Measurements from ENCODE around the gene ABCB7. TPM values are rescaled to one million over a fixed set of nuclear protein-coding genes. Genes with fewer than 3 reads are reported as not detected.
"Not testable (repeated sequence)": the region's sequence is repeated elsewhere in the genome, so short reads cannot be mapped to it uniquely, and the experiment has no call there.

ABCB7 gene
- polyA plus RNA-seq, 10 donors: 17.0 to 25.9 (median 21.0) TPM

DNA sequence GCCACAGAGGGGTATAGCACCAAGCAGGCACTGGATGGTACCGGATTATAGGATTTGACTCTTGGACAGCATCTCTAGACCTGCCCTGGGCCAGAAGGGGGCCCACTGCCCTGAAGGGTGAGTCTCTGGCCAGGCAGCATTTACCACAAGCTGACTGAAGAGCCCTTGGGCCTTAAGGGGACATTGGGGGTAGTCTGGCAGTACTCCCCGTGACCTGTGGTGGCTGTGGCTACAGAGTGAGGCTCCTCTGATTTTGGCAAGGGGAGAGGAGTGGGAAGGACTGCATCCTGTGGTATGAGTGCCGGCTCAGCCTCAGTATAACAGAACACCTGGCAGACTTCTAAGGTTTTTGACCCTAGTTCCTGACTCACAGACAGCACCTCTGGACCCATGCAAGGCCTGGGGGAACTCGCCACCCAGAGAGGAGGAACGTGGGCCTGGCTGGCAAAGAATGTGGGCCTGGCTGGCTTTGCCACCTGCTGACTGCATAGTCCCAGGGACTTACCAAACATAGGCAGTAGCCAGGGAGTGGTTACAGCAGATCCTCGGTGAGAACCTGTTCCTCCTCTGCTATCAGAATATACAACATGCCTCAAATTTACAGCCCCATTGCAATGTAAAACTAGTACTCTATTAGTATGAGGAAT lies 48.1 kb downstream of the ABCB7 start:
- no peak for DNase-seq

DNA sequence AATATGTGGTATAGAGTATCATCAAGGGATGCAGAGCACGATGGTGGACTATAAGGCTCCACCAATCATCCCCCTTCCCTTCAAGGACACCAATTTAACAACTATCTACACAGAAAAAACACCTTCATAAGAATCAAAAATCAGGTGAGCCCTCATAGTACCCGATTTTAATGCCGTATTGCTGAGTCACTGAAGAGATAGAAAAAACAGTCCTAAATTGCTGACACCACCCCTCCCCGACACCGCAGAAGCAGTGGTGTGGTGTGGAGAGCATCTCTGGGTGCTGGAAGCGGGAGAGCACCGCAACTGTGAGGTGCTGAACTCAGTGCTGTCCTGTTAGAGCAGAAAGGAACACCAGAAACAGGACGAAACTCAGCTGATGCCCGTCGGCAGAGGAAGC lies 49.3 kb downstream of the ABCB7 start:
- DNase-seq: no peak

DNA sequence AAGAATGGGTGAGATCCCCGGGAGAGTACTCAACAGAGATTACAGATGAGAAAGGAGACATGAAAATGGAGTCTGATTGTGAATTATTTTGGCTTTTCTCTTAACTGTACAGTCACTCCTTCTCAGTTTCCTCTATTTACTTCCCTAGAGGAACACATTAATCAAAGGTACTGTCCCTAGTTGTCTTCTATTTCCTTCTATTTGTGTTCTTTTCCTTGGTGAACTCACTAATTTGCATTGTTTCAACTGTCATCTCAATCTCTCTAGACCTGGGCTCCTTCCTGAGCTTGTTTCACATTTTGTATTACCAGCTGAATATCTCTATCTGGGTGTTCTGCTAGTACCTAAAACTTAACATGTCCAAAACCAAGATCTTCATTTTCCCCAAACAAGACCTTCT lies 59.8 kb downstream of the ABCB7 start:
- DNase-seq: no peak

- no peak for DNase-seq
These were observed 69.3 kb downstream of the ABCB7 start for GRCh38 chrX:75086731-75087195.

GRCh38 chrX:75084757-75085156 lies 71.3 kb downstream of the ABCB7 start:
- DNase-seq: no peak

DNA sequence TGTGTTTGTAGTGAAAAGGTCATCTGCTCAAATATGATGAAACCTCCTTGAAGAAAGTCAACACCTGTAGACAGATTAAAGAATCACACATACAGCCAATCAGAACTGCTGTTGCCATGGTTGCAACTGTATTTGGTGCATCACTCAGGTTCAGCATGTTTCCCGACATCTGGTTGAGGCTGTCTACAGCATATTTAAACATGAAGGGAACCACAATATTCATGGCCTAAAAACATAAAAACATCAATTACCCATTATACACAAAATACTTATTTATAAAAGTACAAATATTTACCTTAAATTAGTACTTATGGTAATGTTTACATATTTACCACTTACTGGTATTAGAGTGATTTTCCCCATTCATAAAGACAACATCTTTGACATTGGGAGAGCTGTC lies 79.7 kb downstream of the ABCB7 start:
- DNase-seq: no peak

- DNase-seq: no peak
These were observed 81.6 kb downstream of the ABCB7 start for GRCh38 chrX:75074475-75074874.

GRCh38 chrX:75071334-75071733 lies 84.7 kb downstream of the ABCB7 start:
- DNase-seq: no peak

DNA sequence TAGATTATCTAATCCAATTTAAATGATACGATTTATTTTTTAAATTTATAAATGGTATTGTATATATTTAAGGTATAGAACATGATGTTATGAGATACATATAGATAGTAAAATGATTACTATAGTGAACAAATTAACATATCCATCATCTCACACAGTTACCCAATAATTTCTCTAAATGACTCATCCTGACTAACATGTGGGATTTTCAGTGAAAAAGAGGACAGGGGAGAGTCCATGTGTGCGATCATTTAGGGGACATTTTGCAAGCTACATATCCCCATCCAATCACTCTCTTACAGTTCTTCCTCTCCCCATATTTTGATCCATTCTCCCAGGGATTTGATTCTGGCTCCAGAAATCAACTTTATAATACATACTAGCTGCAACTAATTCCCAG lies 88.2 kb downstream of the ABCB7 start:
- no peak for DNase-seq

GRCh38 chrX:75061701-75062100 lies 94.4 kb downstream of the ABCB7 start:
- DNase-seq: no peak

GRCh38 chrX:75051047-75051446 lies 105.0 kb downstream of the ABCB7 start:
- no peak for DNase-seq

DNA sequence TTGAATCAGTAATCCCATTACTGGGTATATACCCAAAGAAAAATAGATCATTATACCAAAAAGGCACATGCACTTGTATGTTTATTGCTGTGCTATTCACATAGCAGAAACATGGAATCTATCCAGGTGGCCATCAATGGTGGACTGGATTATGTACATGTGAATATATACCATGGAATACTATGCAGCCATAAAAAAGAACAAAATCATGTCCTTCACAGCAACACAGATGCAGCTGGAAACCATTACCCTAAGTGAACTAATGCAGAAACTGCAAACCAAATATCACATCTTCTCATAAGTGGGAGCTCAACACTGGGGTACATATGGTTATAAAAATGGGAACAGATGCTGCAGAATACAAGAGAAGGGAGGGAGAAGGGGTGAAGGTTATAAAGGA lies 110.7 kb downstream of the ABCB7 start:
- DNase-seq: no peak

GRCh38 chrX:75044142-75044541 lies 111.9 kb downstream of the ABCB7 start:
- not testable (repeated sequence) for DNase-seq

- DNase-seq: no peak
These were observed 117.2 kb downstream of the ABCB7 start for GRCh38 chrX:75038925-75039324.

Other genes starting within 250 kb of the ABCB7 start
- gene NEXMIF, start 230.8 kb downstream of the ABCB7 start, polyA plus RNA-seq (ENCODE audit: insufficient read length in 10 of 10): 1 to 10 TPM in 4 of 10 donors, under 1 TPM in 6; 0.46 to 2.0 (median 0.68) TPM
- gene UPRT, start 117.8 kb upstream of the ABCB7 start, polyA plus RNA-seq (ENCODE audit: insufficient read length in 10 of 10): 10 to 100 TPM in 4 of 10 donors, 1 to 10 TPM in 6; 8.2 to 11.9 (median 9.7) TPM